Left lung (tissue), 10 donors: ENCODE results near the gene LONP2. TPM values are rescaled to one million over a fixed set of nuclear protein-coding genes. Genes with fewer than 3 reads are reported as not detected.

ENCODE experiments used
- ATAC-seq: fragments of 200-7000 bp; cut with Tn5 transposase; one replicate; pipeline ENCODE4 v1.9.1; 2020; ENCODE audit warnings: moderate library complexity
- DNase-seq, 4 donors: peaks; one replicate each; pipeline ENCODE4 v3.0.0-alpha.2; 2013 to 2020
- H3K27ac ChIP-seq, 2 donors: fragments of 200-600 bp; sonication (generic) in 1 of 2; one replicate each; pipeline versions ENCODE4 v1.5.0 to v1.8.0; 2020 to 2021
- H3K27me3 ChIP-seq, 2 donors: fragments of 200-600 bp; sonication (generic) in 1 of 2; one replicate each; pipeline versions ENCODE4 v1.5.0 to v1.8.0; 2020 to 2021
- H3K36me3 ChIP-seq, 2 donors: fragments of 200-600 bp; sonication (generic) in 1 of 2; one replicate each; pipeline versions ENCODE4 v1.5.0 to v1.8.0; 2020 to 2021
- H3K4me1 ChIP-seq, 2 donors: fragments of 200-600 bp; one replicate each; pipeline ENCODE4 v1.8.0; 2021
- H3K4me3 ChIP-seq, 2 donors: fragments of 200-600 bp; sonication (generic) in 1 of 2; one replicate each; pipeline versions ENCODE4 v1.5.0 to v1.8.0; 2020 to 2021; ENCODE audit warnings: mild to moderate bottlenecking in 1 of 2
- H3K9me3 ChIP-seq, 2 donors: fragments of 200-600 bp; sonication (generic) in 1 of 2; one replicate each; pipeline versions ENCODE4 v1.5.0 to v1.8.0; 2020 to 2021
- CTCF ChIP-seq, 2 donors: fragments of 200-600 bp; sonication (generic) in 1 of 2; IDR thresholded peaks; one replicate each; pipeline versions ENCODE4 v1.5.0 to v1.8.0; 2021; ENCODE audit warnings: antibody characterized with exemption in 2 of 2
- intact Hi-C, 2 donors: fragments of 100-400 bp; cut with DNase I; formaldehyde crosslinking; loops; one replicate each; pipeline versions ENCODE4 v1.11.2 to v1.14.2; 2022
- polyA plus RNA-seq, 6 donors: library from polyadenylated mRNA; unstranded; fragments of 120-200 nt; gene quantifications; one replicate each; pipeline ENCODE4 v1.2.1, GENCODE V29; 2013; ENCODE audit not compliant: insufficient read length in 6 of 6
- total RNA-seq, 2 donors: library from RNA; stranded (reverse); fragmentation: NEBNext Ultra II Directional; extraction: Animal tissue kit (Norgen Biotek cat#: 25700); gene quantifications; one replicate each; pipeline ENCODE4 v1.2.1, GENCODE V29; 2021
- donor health status: DM: no; HTN: yes; CAD: no.
- donor health status: DM: no; HTN: no; CAD: no.

LONP2 gene
- total and polyA plus RNA-seq, 8 donors = 63.2 to 89.2 (median 75.4) TPM

DNA sequence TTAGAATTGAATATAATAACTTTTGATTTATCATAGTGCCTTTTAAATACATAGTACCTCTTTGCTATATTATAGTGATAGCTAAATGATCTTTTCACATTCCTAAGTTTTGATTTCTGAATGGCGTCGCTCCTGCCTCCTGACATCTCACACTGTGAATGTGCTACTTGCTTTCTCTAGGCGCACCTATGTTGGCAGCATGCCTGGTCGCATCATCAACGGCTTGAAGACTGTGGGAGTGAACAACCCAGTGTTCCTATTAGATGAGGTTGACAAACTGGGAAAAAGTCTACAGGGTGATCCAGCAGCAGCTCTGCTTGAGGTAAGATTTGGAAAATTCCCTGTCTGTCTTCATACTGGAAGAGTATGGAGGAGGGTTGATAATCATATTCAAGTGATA is 33.1 kb downstream of the LONP2 start:
- Histone ChIP-seq H3K27ac (no peak overlapping the region), H3K4me3 (no peak overlapping the region), H3K36me3 (peaks cover 0 to 33% of the 10 kb centered on the region in 2 donors), H3K4me1 (peaks cover 0 to 13% of the 10 kb centered on the region in 2 donors), H3K9me3 (no peaks in the 10 kb centered on the region), H3K27me3 (no peaks in the 10 kb centered on the region)
- DNase-seq (no peak), ATAC-seq (no peak)
- no peak for TF ChIP-seq CTCF (IDR thresholded peaks at IDR 0.05)
- intact Hi-C loops = no loop called here

DNA sequence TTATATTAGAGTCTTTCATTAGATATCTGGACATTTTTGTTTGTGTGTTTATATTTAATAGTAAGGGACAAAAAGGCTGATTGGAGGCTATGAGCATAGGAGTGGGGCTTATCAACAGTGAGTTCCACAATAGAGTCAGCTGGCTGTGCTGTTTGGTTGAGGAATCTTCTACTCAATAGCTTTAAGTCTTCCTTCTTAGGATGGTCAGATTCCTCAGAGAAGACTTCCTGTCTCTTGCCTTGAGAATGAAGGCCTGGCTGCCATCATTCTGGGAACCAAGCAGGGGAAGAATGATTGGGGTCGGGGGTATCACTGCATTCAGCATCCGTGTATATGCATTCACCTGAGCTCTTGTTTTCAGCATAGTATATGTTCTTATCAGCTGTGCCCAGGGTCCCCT is 35.1 kb downstream of the LONP2 start:
- no peak for ATAC-seq
- peaks cover 0 to 26% of the 10 kb centered on the region in 2 donors for H3K36me3 ChIP-seq
- no peak overlapping the region for H3K27ac ChIP-seq
- H3K4me3 ChIP-seq = no peak overlapping the region
- peaks cover 0 to 13% of the 10 kb centered on the region in 2 donors for H3K4me1 ChIP-seq
- intact Hi-C loops = no loop called here
- H3K9me3 ChIP-seq = no peaks in the 10 kb centered on the region
- H3K27me3 ChIP-seq = no peaks in the 10 kb centered on the region
- no peak for DNase-seq
- no peak for TF ChIP-seq CTCF (IDR thresholded peaks at IDR 0.05)

DNA sequence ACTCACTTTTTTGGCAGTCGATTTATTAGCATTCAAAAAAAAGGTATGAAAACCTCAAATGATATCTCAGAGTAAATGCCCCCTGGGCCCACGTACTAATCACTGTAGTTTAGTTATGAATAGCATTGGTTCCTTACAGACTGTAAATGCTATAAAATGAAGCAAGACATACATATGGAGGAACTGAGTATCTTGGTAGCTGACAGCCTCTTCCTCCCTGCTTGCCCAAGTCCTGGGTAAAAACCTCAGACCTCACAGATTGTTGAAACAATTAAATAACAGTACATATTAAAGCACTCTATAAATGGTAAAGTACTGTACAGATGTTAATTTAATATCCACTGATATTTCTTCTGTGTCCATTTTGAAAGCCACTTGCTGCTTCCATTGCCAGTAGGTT is 36.4 kb downstream of the LONP2 start:
- intact Hi-C loops = no loop called here
- TF ChIP-seq CTCF (IDR thresholded peaks at IDR 0.05) = no peak
- H3K4me3 ChIP-seq = no peak overlapping the region
- ATAC-seq (no peak), DNase-seq (no peak)
- H3K27me3 ChIP-seq = no peaks in the 10 kb centered on the region
- H3K9me3 ChIP-seq = no peaks in the 10 kb centered on the region
- H3K36me3 ChIP-seq = peaks cover 0 to 18% of the 10 kb centered on the region in 2 donors
- H3K27ac ChIP-seq = no peak overlapping the region
- peaks cover 0 to 13% of the 10 kb centered on the region in 2 donors for H3K4me1 ChIP-seq

DNA sequence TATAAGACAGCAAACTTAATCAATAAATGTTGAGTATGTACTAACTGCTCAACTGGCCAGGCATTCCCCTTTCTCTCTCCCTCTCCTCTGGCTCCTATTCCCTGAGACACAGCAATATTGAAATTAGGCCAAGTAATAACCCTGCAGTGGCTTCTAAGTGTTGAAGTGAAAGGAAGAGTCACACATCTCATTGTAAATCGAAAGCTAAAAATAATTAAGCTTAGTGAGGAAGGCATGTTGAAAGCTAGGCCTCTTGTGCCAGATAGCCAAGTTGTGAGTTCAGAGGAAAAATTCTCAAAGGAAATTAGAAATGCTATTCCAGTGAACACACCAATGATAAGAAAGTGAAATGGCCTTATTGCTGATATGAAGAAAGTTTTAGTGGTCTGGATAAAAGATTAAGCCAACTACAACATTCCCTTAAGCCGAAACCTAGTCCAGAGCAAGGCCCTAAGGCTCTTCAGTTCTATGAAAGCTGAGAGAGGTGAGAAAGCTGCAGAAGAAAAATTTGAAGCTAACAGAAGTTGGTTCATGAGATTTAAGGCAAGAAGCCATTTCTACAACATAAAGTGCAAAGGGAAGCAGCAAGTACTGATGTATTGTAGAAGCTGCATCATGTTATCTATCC is 38.6 kb downstream of the LONP2 start:
- H3K27ac ChIP-seq = no peak overlapping the region
- H3K4me1 ChIP-seq = peaks cover 0 to 9% of the 10 kb centered on the region in 2 donors
- DNase-seq (no peak), ATAC-seq (no peak)
- TF ChIP-seq CTCF (IDR thresholded peaks at IDR 0.05) = no peak
- intact Hi-C loops = no loop called here
- H3K4me3 ChIP-seq = no peak overlapping the region
- H3K27me3 ChIP-seq = no peaks in the 10 kb centered on the region
- peaks cover 0 to 29% of the 10 kb centered on the region in 2 donors for H3K36me3 ChIP-seq
- H3K9me3 ChIP-seq = peaks cover 0 to 13% of the 10 kb centered on the region in 2 donors

DNA sequence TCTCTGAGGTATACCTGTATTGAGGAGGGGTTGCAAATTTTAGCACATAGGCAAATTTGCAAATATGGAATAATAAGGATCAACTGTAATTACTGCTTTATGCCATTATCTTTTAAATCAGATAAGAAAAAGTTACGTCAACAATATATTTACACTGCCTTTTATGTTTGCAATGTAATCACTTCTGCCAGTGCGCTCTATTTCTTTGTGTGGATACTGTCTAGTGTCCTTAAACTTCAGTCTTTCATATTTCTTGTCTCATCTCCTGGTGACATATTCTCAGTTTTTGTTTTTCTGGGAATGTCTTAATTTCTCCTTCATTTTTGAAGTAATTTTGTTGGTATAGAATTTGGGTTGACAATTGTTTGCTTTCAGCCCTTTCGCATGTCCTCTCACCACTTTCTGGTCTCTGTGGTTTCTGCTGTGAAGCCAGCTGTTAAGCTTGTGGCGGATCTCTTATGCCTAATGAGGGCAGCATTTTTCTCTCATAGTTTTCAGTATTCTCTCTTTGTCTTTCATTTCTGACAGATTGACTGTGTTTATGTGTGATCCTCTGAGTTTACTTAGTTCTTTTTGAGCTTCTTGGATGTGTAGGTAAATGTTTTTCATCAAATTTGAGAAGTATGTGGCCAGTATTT is 40.8 kb downstream of the LONP2 start:
- no peak for TF ChIP-seq CTCF (IDR thresholded peaks at IDR 0.05)
- Histone ChIP-seq H3K9me3 (peaks cover 0 to 13% of the 10 kb centered on the region in 2 donors), H3K4me1 (peaks cover 0 to 3% of the 10 kb centered on the region in 2 donors), H3K27me3 (no peaks in the 10 kb centered on the region), H3K27ac (no peak overlapping the region), H3K36me3 (peaks cover 0 to 41% of the 10 kb centered on the region in 2 donors), H3K4me3 (no peak overlapping the region)
- intact Hi-C loops = no loop called here
- DNase-seq (no peak), ATAC-seq (no peak)
